HG03439 (cell line): ENCODE data around the gene CARD19.

Experiments used
- ATAC-seq: cut with Tn5 transposase; IDR thresholded peaks from one replicate; pipeline ENCODE4 v1.9.1; 2021; ENCODE audit warnings: mild to moderate bottlenecking, moderate library complexity; ENCODE audit not compliant: unreplicated experiment

CARD19 gene

GRCh38 chr9:93061791-93062763 lies 33.9 kb upstream of the CARD19 start:
- peak; percentile 41 for ATAC-seq

DNA sequence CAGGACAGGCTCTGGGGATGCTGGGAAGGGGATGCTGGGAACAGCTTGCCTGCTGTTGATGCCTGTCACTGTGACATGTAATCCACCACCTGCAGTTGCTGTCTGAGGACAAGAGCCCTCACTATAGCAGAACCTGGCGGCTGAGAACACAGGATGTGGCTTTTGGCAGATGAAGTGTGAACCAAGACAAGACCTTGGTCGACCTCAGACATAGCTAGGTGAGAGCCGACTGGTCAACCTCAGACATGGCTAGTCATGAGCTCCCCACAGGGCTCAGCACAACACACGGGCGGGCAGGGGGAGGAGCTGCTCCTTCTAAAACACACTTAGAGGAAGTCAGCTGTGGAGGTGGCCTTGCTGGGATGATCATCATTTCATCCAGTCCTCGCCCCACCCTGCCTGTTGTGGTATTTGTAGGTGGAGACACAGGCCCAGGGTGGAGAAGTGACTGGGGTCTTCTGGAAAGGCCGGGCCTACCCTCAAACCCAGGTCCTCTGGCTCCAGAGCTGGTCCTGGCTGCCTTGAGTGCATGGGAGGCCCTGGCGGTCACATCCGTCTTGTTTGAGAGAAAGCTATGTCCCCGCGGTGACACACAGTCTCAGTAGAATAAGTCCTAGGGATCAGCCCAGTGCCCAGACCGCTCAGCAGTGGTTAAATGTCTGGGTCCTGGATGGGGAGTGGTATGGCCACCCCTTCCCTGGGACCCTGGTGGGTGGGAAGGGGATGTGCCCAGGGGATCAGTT lies 31.5 kb upstream of the CARD19 start:
- ATAC-seq: peak; percentile 83

- no peak for ATAC-seq
Measured at GRCh38 chr9:93065135-93065720, 30.8 kb upstream of the CARD19 start.

DNA sequence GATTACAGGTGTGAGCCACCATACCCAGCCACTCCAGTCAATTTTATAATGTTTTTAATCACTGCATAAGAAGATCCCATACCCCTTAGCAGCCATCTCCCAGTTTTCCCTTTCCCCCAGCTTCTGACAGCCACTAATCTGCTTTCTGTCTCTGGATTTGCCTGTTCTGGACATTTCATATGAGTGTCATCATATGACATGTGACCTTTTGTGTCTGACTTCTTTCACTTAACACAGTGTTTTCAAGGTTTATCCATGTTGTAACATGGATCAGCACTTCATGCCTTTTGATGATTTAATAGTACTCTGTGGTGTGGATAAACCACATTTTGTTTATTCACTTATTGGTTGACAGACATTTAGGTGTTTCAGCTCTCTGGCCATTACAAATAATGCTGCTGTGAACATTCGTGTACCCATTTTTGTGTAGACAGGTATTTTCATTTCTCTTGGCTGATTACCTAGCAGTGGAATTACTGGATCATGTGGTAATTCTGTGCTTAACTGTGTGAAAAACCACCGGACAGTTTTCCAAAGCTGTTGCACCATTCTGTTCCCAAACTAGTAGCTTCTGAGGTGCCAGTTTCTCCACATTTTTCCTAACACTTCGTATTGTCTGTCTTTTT lies 28.9 kb upstream of the CARD19 start:
- ATAC-seq: no peak

DNA sequence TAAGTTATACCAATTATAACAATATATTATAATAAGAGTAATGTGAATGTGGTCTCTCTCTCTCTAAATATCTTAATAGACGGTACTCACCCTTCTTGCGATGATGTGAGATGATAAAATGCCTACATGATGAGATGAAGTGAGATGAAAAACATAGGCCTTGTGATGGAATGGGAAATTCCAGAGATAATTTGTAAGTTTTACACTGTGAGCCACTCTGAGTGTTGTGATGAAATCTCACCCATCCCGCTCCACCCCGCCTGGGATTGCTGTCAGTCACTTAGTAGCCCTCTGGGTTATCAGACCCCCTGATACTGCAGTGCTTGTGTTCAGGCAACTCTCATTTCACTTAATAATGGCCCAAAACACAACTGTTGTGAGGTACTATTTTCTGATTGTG lies 27.1 kb upstream of the CARD19 start:
- ATAC-seq: no peak

- ATAC-seq: no peak
Measured at GRCh38 chr9:93071464-93071863, 24.6 kb upstream of the CARD19 start.

- ATAC-seq: no peak
Measured at GRCh38 chr9:93072383-93072795, 23.6 kb upstream of the CARD19 start.

GRCh38 chr9:93076101-93076791 lies 19.8 kb upstream of the CARD19 start:
- no peak for ATAC-seq

DNA sequence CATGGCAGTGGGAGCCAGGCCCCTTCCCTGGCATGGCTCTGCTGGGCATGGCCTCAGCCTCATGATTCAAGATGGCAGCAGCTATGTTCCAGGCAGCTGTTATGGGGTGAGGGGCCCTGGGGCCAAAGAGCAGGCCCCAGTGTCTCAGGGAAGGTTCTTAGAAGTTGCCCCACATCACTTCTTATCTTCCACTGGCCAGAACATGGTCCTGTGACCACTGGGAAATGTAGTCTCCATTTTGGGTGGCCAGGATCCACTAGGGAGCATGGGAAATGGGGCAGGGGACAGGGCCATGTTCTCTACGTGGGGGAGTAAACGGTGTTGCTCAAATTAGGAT lies 19.3 kb upstream of the CARD19 start:
- no peak for ATAC-seq

DNA sequence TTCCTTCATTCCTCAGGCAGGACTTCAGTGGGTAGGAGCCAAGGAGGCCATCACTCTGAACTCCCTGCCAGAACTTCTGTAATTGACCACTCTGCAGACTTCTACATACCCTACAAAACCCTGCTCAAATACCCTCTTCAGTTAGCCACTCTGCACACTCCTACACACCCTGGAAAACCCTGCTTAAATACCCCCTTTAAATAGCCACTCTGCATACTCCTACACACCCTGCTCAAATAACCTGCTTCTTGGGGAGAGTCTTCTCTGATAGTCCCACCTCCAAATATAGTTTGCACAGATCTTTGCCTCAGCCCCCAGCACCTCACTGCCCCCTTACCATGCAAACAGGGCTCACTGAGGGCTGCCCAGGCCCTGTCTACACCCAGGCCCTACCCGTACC lies 18.6 kb upstream of the CARD19 start:
- ATAC-seq: no peak

DNA sequence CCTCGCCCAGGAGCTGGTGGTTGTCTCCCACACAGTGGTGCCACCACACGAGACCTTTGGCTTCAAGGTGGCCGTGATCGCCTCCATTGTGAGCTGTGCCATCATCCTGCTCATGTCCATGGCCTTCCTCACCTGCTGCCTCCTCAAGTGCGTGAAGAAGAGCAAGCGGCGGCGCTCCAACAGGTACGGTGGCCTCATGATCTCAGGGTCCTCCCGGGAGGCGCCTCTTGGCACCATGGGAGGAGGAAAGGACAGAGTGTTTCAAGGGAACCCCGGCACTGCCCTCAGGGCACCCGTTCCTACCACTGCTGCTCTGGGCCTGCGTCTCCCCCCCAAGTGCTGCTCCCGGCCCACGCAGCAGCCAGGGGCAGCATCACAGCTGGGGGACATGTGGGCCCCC lies 18.2 kb upstream of the CARD19 start:
- ATAC-seq: no peak

DNA sequence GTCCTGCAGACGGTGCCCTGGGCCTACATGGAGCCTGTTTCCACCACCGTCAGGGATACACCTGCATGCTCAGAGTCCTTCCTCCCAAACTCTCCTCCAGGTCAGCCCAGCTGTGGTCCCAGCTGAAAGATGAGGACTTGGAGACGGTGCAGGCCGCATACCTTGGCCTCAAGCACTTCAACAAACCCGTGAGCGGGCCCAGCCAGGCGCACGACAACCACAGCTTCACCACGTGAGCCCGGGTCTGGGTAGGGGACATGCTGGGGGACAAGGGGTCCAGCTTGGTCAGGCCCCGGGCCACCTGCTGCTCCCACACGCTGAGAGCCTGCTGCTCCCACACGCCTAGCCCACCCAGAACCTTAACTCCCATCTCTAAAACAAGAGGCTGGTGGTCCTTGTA lies 16.6 kb upstream of the CARD19 start:
- ATAC-seq: no peak

DNA sequence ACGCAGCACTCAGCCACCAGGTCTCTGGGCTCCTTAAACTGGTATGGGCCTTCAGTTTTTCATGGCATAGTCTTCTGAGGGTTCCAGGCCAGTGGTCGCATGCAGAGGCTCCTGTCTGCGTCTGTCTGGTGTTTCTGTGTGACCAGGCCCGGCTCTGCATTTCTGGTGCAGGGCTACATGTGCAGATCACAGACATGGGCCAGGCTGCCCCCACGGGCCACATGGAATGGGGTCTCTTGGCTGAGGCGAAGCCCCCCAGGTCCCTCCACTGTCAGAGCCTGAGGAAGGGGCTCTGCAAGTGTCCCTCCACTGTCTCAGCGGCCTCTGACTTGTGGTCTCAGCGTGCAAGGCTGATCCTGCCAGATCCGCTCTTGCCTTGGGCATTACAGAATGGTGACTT lies 15.6 kb upstream of the CARD19 start:
- ATAC-seq: no peak

DNA sequence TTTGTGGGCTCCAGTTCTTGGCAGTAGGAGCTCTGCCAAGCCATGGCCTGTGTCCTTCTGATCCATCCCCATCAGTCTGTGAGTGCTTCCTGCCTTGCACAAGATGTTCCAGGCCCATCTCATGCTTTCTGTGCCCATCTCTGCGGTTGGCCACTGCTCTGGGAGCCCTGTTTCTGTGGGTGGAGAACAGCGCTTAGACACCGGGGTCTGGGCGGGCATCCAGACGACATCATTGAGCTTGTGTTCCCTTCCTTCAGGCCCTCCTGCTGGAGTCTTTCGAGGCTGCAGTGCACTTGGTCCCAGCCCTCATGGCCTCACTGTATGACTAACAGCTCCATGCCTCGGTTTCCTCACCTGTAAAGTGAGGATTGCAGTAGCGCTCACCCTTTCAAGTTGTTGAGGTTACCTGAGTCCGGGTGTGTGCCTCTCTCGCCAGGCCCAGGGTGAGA lies 14.9 kb upstream of the CARD19 start:
- ATAC-seq: no peak

DNA sequence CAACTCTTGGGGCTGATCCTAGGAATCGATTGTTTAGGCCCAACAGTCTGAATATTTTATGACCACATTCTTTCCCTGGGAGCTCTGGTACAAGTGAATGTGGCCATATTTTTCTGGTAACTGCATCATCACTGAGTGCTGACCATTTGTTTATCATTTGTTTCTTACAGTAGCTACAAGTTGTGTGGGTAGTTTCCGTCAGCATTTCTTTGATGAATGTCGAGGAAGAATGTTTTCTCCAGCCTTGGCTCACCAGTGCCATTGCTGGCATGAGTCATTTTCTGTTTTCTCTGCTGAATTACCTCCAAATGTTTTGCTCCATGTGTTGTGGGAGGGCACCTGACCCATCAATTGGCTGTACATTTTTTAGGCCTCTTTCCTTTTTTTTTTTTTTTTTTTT lies 14.1 kb upstream of the CARD19 start:
- no peak for ATAC-seq

DNA sequence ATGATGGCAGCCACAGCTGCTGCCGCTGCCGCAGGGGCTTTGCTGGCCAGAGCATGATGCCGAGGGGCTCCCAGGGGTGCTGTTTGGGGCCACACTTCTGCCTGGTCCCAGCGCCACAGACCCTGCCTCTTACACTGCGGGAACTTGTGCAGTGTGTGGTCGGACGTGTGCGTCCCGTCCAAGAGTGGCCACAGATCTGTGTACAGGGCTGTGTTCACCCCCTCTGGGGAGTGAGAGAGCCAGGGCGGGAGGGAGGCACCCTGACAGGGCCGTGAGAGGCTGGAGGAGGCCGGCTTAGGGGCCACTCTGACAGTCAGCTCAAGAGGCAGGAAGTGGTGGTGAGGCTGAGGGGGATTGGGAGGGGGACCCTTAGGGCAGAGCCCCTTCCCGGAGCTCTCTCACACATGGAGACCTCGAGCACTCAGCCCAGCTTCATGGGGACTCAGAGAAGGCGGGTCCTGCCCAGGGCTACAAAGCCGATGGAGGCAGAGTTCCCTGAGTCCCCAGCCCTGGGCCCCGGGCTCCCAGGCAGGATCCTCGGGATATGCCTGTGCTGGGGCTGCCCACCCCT lies 13.1 kb upstream of the CARD19 start:
- no peak for ATAC-seq

- no peak for ATAC-seq
Measured at GRCh38 chr9:93083592-93084470, 12.2 kb upstream of the CARD19 start.

DNA sequence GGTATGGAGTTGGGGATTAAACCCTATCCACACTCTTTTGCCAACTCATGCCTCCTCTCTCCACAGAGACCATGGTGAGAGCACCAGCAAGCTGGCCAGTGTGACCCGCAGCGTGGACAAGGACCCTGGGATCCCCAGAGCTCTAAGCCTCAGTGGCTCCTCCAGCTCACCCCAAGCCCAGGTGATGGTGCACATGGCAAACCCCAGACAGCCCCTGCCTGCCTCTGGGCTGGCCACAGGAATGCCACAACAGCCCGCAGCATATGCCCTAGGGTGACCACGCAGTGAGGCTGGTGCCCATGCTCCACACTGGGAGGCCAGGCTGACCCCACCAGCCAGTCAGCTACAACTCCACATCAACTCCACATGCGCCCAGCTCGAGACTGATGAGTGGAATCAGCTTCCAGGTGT lies 11.5 kb upstream of the CARD19 start:
- ATAC-seq: no peak

- ATAC-seq: no peak
Measured at GRCh38 chr9:93085676-93086075, 10.3 kb upstream of the CARD19 start.
